HEK293 (cell line): ENCODE results near the gene GRAMD1C.

ENCODE experiments used
- CTCF ChIA-PET: fragments of 350-600 bp; formaldehyde crosslinking; extraction: SDS; loops from one replicate; lab custom pipeline; 2021; ENCODE audit warnings: antibody characterized with exemption; lab: Yijun Ruan, JAX
- POLR2A ChIA-PET: fragments of 300-600 bp; formaldehyde crosslinking; extraction: SDS; loops from one replicate; lab custom pipeline; 2020; ENCODE audit warnings: antibody characterized with exemption, inconsistent platforms; lab: Yijun Ruan, JAX
- H3K27ac ChIP-seq: fragments of 200-500 bp; sonication (Bioruptor generic); 2 replicates; pipeline ENCODE4 v1.5.1; 2014; ENCODE audit warnings: low read depth, low read length, control low read depth, inconsistent platforms; ENCODE audit errors: extremely low read depth
- H3K36me3 ChIP-seq, 2 experiments: fragments of 200-500 bp in 1 of 2; sonication (Bioruptor generic) in 1 of 2; 1 replicate in 1 of 2; 2 replicates in 1 of 2; pipeline ENCODE4 v1.5.1; 2014 to 2017; ENCODE audit warnings: inconsistent platforms in 2 of 2, low read length in 2 of 2; ENCODE audit not compliant: control insufficient read depth in 2 of 2, insufficient read depth in 1 of 2
- H3K4me1 ChIP-seq: fragments of 200-500 bp; sonication (Bioruptor generic); 2 replicates; pipeline ENCODE4 v1.5.1; 2014; ENCODE audit warnings: mild to moderate bottlenecking, low read length, inconsistent platforms; ENCODE audit not compliant: control insufficient read depth, insufficient read depth
- H3K4me3 ChIP-seq: 2 replicates; pipeline ENCODE4 v1.5.1; 2011; ENCODE audit warnings: low read depth, mild to moderate bottlenecking, control low read depth, low read length, moderate library complexity
- H3K9me3 ChIP-seq: fragments of 200-500 bp; sonication (Bioruptor generic); 2 replicates; pipeline ENCODE4 v1.5.1; 2014; ENCODE audit warnings: low read depth, low read length, inconsistent platforms; ENCODE audit not compliant: control insufficient read depth, insufficient read depth
- IKZF3 ChIP-seq: fragments of 450-650 bp; IDR thresholded peaks from 2 replicates; pipeline ENCODE4 v1.5.0; 2018; ENCODE audit warnings: missing biosample characterization, mild to moderate bottlenecking, missing genetic modification characterization, moderate library complexity
- PRDM1 ChIP-seq: fragments of 450-650 bp; formaldehyde crosslinking; IDR thresholded peaks from 2 replicates; pipeline ENCODE4; 2016; ENCODE audit warnings: missing biosample characterization, missing genetic modification characterization
- SCRT2 ChIP-seq: fragments of 450-650 bp; formaldehyde crosslinking; IDR thresholded peaks from 2 replicates; pipeline ENCODE4 v1.5.1; 2016; ENCODE audit warnings: missing biosample characterization, missing genetic modification characterization
- TCF7L2 ChIP-seq: IDR thresholded peaks from 2 replicates; pipeline ENCODE4 v1.6.1; 2011; ENCODE audit warnings: low read depth, mild to moderate bottlenecking, inconsistent platforms, low read length, moderate library complexity, borderline replicate concordance
- ZBTB17 ChIP-seq: fragments of 450-650 bp; formaldehyde crosslinking; IDR thresholded peaks from 2 replicates; pipeline ENCODE4 v1.5.1; 2016; ENCODE audit warnings: missing biosample characterization, missing genetic modification characterization
- ZNF138 ChIP-seq: fragments of 450-650 bp; formaldehyde crosslinking; IDR thresholded peaks from 2 replicates; pipeline ENCODE4 v1.5.1; 2016; ENCODE audit warnings: missing biosample characterization, missing genetic modification characterization, borderline replicate concordance
- ZNF157 ChIP-seq: fragments of 450-650 bp; formaldehyde crosslinking; IDR thresholded peaks from 2 replicates; pipeline ENCODE4 v1.5.1; 2016; ENCODE audit warnings: missing biosample characterization, missing genetic modification characterization
- ZNF174 ChIP-seq: fragments of 450-650 bp; formaldehyde crosslinking; IDR thresholded peaks from 2 replicates; pipeline ENCODE4 v1.5.0; 2017; ENCODE audit warnings: missing biosample characterization, mild to moderate bottlenecking, missing genetic modification characterization
- ZNF175 ChIP-seq: fragments of 450-650 bp; formaldehyde crosslinking; IDR thresholded peaks from 2 replicates; pipeline ENCODE4 v1.5.1; 2016; ENCODE audit warnings: missing biosample characterization, missing genetic modification characterization
- ZNF184 ChIP-seq: fragments of 450-650 bp; IDR thresholded peaks from 2 replicates; pipeline ENCODE4 v1.5.1; 2018; ENCODE audit warnings: missing biosample characterization, mild to moderate bottlenecking, missing genetic modification characterization
- ZNF223 ChIP-seq: fragments of 450-650 bp; formaldehyde crosslinking; IDR thresholded peaks from 2 replicates; pipeline ENCODE4 v1.5.1; 2016; ENCODE audit warnings: missing biosample characterization, missing genetic modification characterization
- ZNF274 ChIP-seq, 2 experiments: fragments of 200-500 bp in 1 of 2; fragments of 450-650 bp in 1 of 2; sonication (Bioruptor generic) in 1 of 2; formaldehyde crosslinking in 1 of 2; IDR thresholded peaks; 2 replicates each; pipeline versions ENCODE4 v1.5.1 to v1.6.1; 2014 to 2016; ENCODE audit warnings: borderline replicate concordance in 1 of 2, inconsistent platforms in 1 of 2, low read length in 1 of 2, missing biosample characterization in 1 of 2, missing genetic modification characterization in 1 of 2
- ZNF350 ChIP-seq: fragments of 450-650 bp; formaldehyde crosslinking; IDR thresholded peaks from 2 replicates; pipeline ENCODE4 v1.5.0; 2017; ENCODE audit warnings: missing biosample characterization, mild to moderate bottlenecking, missing genetic modification characterization
- ZNF426 ChIP-seq: fragments of 450-650 bp; formaldehyde crosslinking; IDR thresholded peaks from 2 replicates; pipeline ENCODE4 v1.5.1; 2017; ENCODE audit warnings: missing biosample characterization, missing genetic modification characterization, mild to moderate bottlenecking, inconsistent platforms, moderate library complexity
- ZNF521 ChIP-seq: fragments of 450-650 bp; formaldehyde crosslinking; IDR thresholded peaks from 2 replicates; pipeline ENCODE4 v1.5.1; 2017; ENCODE audit warnings: missing biosample characterization, mild to moderate bottlenecking, missing genetic modification characterization
- ZNF623 ChIP-seq: fragments of 450-650 bp; formaldehyde crosslinking; IDR thresholded peaks from 2 replicates; pipeline ENCODE4 v1.5.1; 2016; ENCODE audit warnings: missing biosample characterization, missing genetic modification characterization
- ZNF645 ChIP-seq: fragments of 450-650 bp; formaldehyde crosslinking; IDR thresholded peaks from 2 replicates; pipeline ENCODE4; 2016; ENCODE audit warnings: missing biosample characterization, missing genetic modification characterization
- ZNF658 ChIP-seq: fragments of 450-650 bp; formaldehyde crosslinking; IDR thresholded peaks from 2 replicates; pipeline ENCODE4; 2016; ENCODE audit warnings: missing biosample characterization, missing genetic modification characterization
- ZNF777 ChIP-seq: fragments of 450-650 bp; formaldehyde crosslinking; IDR thresholded peaks from 2 replicates; pipeline ENCODE4 v1.5.1; 2017; ENCODE audit warnings: missing biosample characterization, missing genetic modification characterization, borderline replicate concordance
- TF ChIP-seq, protein P1 (sequence below): fragments of 450-650 bp; formaldehyde crosslinking; IDR thresholded peaks from 2 replicates; pipeline ENCODE4 v1.5.1; 2016; ENCODE audit warnings: missing biosample characterization, missing genetic modification characterization
- TF ChIP-seq, protein P2 (sequence below): fragments of 450-650 bp; formaldehyde crosslinking; IDR thresholded peaks from 2 replicates; pipeline ENCODE4 v1.5.1; 2016; ENCODE audit warnings: missing biosample characterization, missing genetic modification characterization

Gene GRAMD1C

GRCh38 chr3:113832477-113833164 is 6.0 kb upstream of the GRAMD1C start:
- Histone ChIP-seq H3K36me3 (no peaks in the 10 kb centered on the region), H3K4me3 (no peak overlapping the region), H3K9me3 (no peaks in the 10 kb centered on the region), H3K4me1 (no peaks in the 10 kb centered on the region), H3K27ac (no peak overlapping the region)
- ChIA-PET CTCF (interaction anchor here (0.9 kb wide), 1 partner anchor 97 kb away, joined by 3 read pairs; no protein-coding TSS in a partner anchor), POLR2A (no interaction called here)
- no peak for TF ChIP-seq ZNF350
- no peak for TF ChIP-seq ZNF645 (tag by site-specific recombination)
- TF ChIP-seq ZNF426 = no peak
- no peak for TF ChIP-seq TCF7L2
- TF ChIP-seq ZNF521 (tag by site-specific recombination) = no peak
- no peak for TF ChIP-seq ZNF157 (tag by site-specific recombination)
- no peak for TF ChIP-seq ZNF223 (tag by site-specific recombination)
- no peak for TF ChIP-seq ZNF138 (tag by site-specific recombination)
- TF ChIP-seq, protein P1, sequence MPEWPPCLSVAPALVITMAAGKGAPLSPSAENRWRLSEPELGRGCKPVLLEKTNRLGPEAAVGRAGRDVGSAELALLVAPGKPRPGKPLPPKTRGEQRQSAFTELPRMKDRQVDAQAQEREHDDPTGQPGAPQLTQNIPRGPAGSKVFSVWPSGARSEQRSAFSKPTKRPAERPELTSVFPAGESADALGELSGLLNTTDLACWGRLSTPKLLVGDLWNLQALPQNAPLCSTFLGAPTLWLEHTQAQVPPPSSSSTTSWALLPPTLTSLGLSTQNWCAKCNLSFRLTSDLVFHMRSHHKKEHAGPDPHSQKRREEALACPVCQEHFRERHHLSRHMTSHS = no peak
- TF ChIP-seq ZNF184 (tag by site-specific recombination) = no peak
- TF ChIP-seq SCRT2 (tag by site-specific recombination) = no peak
- TF ChIP-seq ZBTB17 = no peak
- no peak for TF ChIP-seq ZNF274 (IDR thresholded peaks at IDR 0.05; ENCODE audit: low read length)
- TF ChIP-seq ZNF274 (tag by site-specific recombination; IDR thresholded peaks at IDR 0.05; ENCODE audit: borderline replicate concordance) = no peak
- no peak for TF ChIP-seq ZNF175 (tag by site-specific recombination)
- no peak for TF ChIP-seq ZNF623
- TF ChIP-seq ZNF658 = no peak
- no peak for TF ChIP-seq ZNF777 (tag by site-specific recombination)

DNA sequence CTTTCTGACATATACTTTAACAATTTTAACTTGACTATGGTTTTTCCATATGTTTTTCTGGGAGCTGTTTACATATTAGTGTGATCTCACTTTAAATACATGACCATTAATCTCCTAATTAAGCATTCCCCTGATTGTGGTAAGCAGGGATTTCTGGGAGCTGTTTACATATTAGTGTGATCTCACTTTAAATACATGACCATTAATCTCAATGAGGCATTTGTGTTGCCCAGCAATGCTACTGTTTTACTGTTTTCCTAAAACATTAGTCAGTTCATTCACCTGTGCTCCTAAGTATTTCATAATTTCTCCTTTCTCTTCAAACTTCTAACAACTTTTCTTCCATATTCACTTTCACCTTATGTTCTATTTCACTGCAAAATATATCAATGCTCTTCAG is 3.6 kb upstream of the GRAMD1C start:
- Histone ChIP-seq H3K4me1 (no peaks in the 10 kb centered on the region), H3K4me3 (no peak overlapping the region), H3K36me3 (no peaks in the 10 kb centered on the region), H3K9me3 (no peaks in the 10 kb centered on the region), H3K27ac (no peak overlapping the region)
- TF ChIP-seq, protein P2, sequence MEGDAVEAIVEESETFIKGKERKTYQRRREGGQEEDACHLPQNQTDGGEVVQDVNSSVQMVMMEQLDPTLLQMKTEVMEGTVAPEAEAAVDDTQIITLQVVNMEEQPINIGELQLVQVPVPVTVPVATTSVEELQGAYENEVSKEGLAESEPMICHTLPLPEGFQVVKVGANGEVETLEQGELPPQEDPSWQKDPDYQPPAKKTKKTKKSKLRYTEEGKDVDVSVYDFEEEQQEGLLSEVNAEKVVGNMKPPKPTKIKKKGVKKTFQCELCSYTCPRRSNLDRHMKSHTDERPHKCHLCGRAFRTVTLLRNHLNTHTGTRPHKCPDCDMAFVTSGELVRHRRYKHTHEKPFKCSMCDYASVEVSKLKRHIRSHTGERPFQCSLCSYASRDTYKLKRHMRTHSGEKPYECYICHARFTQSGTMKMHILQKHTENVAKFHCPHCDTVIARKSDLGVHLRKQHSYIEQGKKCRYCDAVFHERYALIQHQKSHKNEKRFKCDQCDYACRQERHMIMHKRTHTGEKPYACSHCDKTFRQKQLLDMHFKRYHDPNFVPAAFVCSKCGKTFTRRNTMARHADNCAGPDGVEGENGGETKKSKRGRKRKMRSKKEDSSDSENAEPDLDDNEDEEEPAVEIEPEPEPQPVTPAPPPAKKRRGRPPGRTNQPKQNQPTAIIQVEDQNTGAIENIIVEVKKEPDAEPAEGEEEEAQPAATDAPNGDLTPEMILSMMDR (tag by site-specific recombination) = no peak
- TF ChIP-seq ZNF174 (tag by site-specific recombination) = no peak
- TF ChIP-seq IKZF3 = no peak
- TF ChIP-seq PRDM1 (tag by site-specific recombination) = peak; percentile 40; the same call in 1 of the 2 replicates
- ChIA-PET POLR2A (no interaction called here), CTCF (interaction anchor here (0.9 to 1.9 kb wide), 3 partner anchors 10 to 99 kb away, joined by 3 to 7 read pairs (median 5); no protein-coding TSS in a partner anchor)
